HEK293 (cell line): ENCODE data around the gene QSER1.

ENCODE experiments used
- CTCF ChIA-PET: fragments of 350-600 bp; formaldehyde crosslinking; extraction: SDS; loops from one replicate; lab custom pipeline; 2021; ENCODE audit warnings: antibody characterized with exemption; lab: Yijun Ruan, JAX
- POLR2A ChIA-PET: fragments of 300-600 bp; formaldehyde crosslinking; extraction: SDS; loops from one replicate; lab custom pipeline; 2020; ENCODE audit warnings: antibody characterized with exemption, inconsistent platforms; lab: Yijun Ruan, JAX
- H3K27ac ChIP-seq: fragments of 200-500 bp; sonication (Bioruptor generic); 2 replicates; pipeline ENCODE4 v1.5.1; 2014; ENCODE audit warnings: low read depth, low read length, control low read depth, inconsistent platforms; ENCODE audit errors: extremely low read depth
- H3K36me3 ChIP-seq, 2 experiments: fragments of 200-500 bp in 1 of 2; sonication (Bioruptor generic) in 1 of 2; 1 replicate in 1 of 2; 2 replicates in 1 of 2; pipeline ENCODE4 v1.5.1; 2014 to 2017; ENCODE audit warnings: inconsistent platforms in 2 of 2, low read length in 2 of 2; ENCODE audit not compliant: control insufficient read depth in 2 of 2, insufficient read depth in 1 of 2
- H3K4me1 ChIP-seq: fragments of 200-500 bp; sonication (Bioruptor generic); 2 replicates; pipeline ENCODE4 v1.5.1; 2014; ENCODE audit warnings: mild to moderate bottlenecking, low read length, inconsistent platforms; ENCODE audit not compliant: control insufficient read depth, insufficient read depth
- H3K4me3 ChIP-seq: 2 replicates; pipeline ENCODE4 v1.5.1; 2011; ENCODE audit warnings: low read depth, mild to moderate bottlenecking, control low read depth, low read length, moderate library complexity
- H3K9me3 ChIP-seq: fragments of 200-500 bp; sonication (Bioruptor generic); 2 replicates; pipeline ENCODE4 v1.5.1; 2014; ENCODE audit warnings: low read depth, low read length, inconsistent platforms; ENCODE audit not compliant: control insufficient read depth, insufficient read depth
- GFI1B ChIP-seq: fragments of 450-650 bp; formaldehyde crosslinking; IDR thresholded peaks from 2 replicates; pipeline ENCODE4 v1.5.1; 2016; ENCODE audit warnings: missing biosample characterization, missing genetic modification characterization
- TSHZ1 ChIP-seq: fragments of 450-650 bp; formaldehyde crosslinking; IDR thresholded peaks from 2 replicates; pipeline ENCODE4 v1.5.1; 2016; ENCODE audit warnings: missing biosample characterization, missing genetic modification characterization, borderline replicate concordance
- ZNF148 ChIP-seq: fragments of 450-650 bp; formaldehyde crosslinking; IDR thresholded peaks from 2 replicates; pipeline ENCODE4 v1.5.0; 2017; ENCODE audit warnings: missing biosample characterization, missing genetic modification characterization, borderline replicate concordance
- ZNF16 ChIP-seq: fragments of 450-650 bp; formaldehyde crosslinking; IDR thresholded peaks from 2 replicates; pipeline ENCODE4 v1.5.1; 2016; ENCODE audit warnings: low read depth, missing biosample characterization, missing genetic modification characterization
- ZNF211 ChIP-seq: fragments of 450-650 bp; formaldehyde crosslinking; IDR thresholded peaks from 2 replicates; pipeline ENCODE4 v1.5.1; 2016; ENCODE audit warnings: low read depth, missing biosample characterization, missing genetic modification characterization
- ZNF23 ChIP-seq: fragments of 450-650 bp; formaldehyde crosslinking; IDR thresholded peaks from 2 replicates; pipeline ENCODE4 v1.5.1; 2016; ENCODE audit warnings: missing biosample characterization, missing genetic modification characterization, borderline replicate concordance
- ZNF248 ChIP-seq: fragments of 450-650 bp; formaldehyde crosslinking; IDR thresholded peaks from 2 replicates; pipeline ENCODE4 v1.5.1; 2017; ENCODE audit warnings: missing biosample characterization, missing genetic modification characterization
- ZNF404 ChIP-seq: fragments of 450-650 bp; formaldehyde crosslinking; IDR thresholded peaks from 2 replicates; pipeline ENCODE4 v1.5.1; 2017; ENCODE audit warnings: missing biosample characterization, missing genetic modification characterization
- ZNF518A ChIP-seq: fragments of 450-650 bp; formaldehyde crosslinking; conservative IDR thresholded peaks from 2 replicates; pipeline ENCODE4 v1.5.1; 2016; ENCODE audit warnings: low read depth, missing biosample characterization, missing genetic modification characterization
- ZNF548 ChIP-seq: fragments of 450-650 bp; formaldehyde crosslinking; IDR thresholded peaks from 2 replicates; pipeline ENCODE4 v1.5.1; 2016; ENCODE audit warnings: missing biosample characterization, missing genetic modification characterization
- ZNF645 ChIP-seq: fragments of 450-650 bp; formaldehyde crosslinking; IDR thresholded peaks from 2 replicates; pipeline ENCODE4; 2016; ENCODE audit warnings: missing biosample characterization, missing genetic modification characterization
- ZNF658 ChIP-seq: fragments of 450-650 bp; formaldehyde crosslinking; IDR thresholded peaks from 2 replicates; pipeline ENCODE4; 2016; ENCODE audit warnings: missing biosample characterization, missing genetic modification characterization
- ZSCAN23 ChIP-seq: fragments of 450-650 bp; formaldehyde crosslinking; IDR thresholded peaks from 2 replicates; pipeline ENCODE4 v1.5.1; 2016; ENCODE audit warnings: missing biosample characterization, missing genetic modification characterization

Gene QSER1

GRCh38 chr11:32911413-32911812 lies 18.8 kb downstream of the QSER1 start:
- TF ChIP-seq GFI1B (no peak), ZNF548 (tag by site-specific recombination) (no peak), ZNF23 (tag by site-specific recombination) (no peak), ZNF248 (tag by site-specific recombination) (no peak), ZNF518A (tag by site-specific recombination) (no peak), TSHZ1 (tag by site-specific recombination) (no peak), ZNF645 (tag by site-specific recombination) (no peak), ZNF658 (no peak), ZNF404 (tag by site-specific recombination) (no peak)
- Histone ChIP-seq H3K4me1 (no peaks in the 10 kb centered on the region), H3K4me3 (no peak overlapping the region), H3K27ac (no peak overlapping the region), H3K9me3 (no peaks in the 10 kb centered on the region), H3K36me3 (no peaks in the 10 kb centered on the region)
- ChIA-PET CTCF (no interaction called here), POLR2A (no interaction called here)

GRCh38 chr11:32913445-32913844 lies 20.8 kb downstream of the QSER1 start:
- no peaks in the 10 kb centered on the region for H3K9me3 ChIP-seq
- no peak for TF ChIP-seq ZSCAN23 (tag by site-specific recombination)
- TF ChIP-seq ZNF16 (tag by site-specific recombination) = no peak
- no peak for TF ChIP-seq ZNF211 (tag by site-specific recombination)
- no peak for TF ChIP-seq ZNF148 (tag by site-specific recombination)
- no peaks in the 10 kb centered on the region for H3K4me1 ChIP-seq
- no peaks in the 10 kb centered on the region for H3K36me3 ChIP-seq
- no peak overlapping the region for H3K4me3 ChIP-seq
- no peak overlapping the region for H3K27ac ChIP-seq
- CTCF ChIA-PET = no interaction called here
- POLR2A ChIA-PET = interaction anchor here (0.7 kb wide), 1 partner anchor 152 kb away, joined by 3 read pairs; no protein-coding TSS in a partner anchor
